DOHH2 (cell line): ENCODE measurements around the gene SETX.

Source experiments
- EZH2phosphoT487 ChIP-seq: fragments of 200-600 bp; sonication (generic); IDR thresholded peaks from 2 replicates; pipeline ENCODE4 v1.6.1; 2017; ENCODE audit warnings: borderline replicate concordance, mild to moderate bottlenecking, antibody characterized with exemption, low read length, moderate library complexity, mixed read lengths
- TF ChIP-seq, protein P1 (sequence below): fragments of 200-600 bp; sonication (generic); IDR thresholded peaks from one replicate; pipeline ENCODE4 v1.5.1; 2014; ENCODE audit warnings: antibody characterized with exemption, mild to moderate bottlenecking, low read depth, low read length; ENCODE audit not compliant: poor library complexity, severe bottlenecking

DNA sequence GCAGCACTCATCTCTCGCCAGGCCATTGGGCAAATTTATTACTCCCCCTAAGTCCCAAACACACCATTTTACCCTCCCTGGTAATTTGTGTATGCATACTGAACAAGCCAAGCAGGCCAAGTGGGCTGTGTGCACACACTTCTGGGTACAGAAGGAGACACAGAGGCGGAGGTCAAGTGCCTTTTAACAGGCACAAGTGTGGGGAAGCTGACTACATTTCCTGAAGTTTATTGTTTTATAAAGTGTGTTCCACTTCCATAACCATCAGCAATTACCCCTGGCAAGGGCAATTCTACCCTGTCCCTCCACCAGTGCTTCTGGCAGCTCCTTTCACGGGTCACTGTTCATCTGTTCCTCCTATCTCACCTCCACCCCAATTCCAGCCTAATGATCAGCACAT, 93.9 kb downstream of the SETX start:
- TF ChIP-seq, protein P1, sequence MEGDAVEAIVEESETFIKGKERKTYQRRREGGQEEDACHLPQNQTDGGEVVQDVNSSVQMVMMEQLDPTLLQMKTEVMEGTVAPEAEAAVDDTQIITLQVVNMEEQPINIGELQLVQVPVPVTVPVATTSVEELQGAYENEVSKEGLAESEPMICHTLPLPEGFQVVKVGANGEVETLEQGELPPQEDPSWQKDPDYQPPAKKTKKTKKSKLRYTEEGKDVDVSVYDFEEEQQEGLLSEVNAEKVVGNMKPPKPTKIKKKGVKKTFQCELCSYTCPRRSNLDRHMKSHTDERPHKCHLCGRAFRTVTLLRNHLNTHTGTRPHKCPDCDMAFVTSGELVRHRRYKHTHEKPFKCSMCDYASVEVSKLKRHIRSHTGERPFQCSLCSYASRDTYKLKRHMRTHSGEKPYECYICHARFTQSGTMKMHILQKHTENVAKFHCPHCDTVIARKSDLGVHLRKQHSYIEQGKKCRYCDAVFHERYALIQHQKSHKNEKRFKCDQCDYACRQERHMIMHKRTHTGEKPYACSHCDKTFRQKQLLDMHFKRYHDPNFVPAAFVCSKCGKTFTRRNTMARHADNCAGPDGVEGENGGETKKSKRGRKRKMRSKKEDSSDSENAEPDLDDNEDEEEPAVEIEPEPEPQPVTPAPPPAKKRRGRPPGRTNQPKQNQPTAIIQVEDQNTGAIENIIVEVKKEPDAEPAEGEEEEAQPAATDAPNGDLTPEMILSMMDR, result no peak
- TF ChIP-seq EZH2phosphoT487, result no peak
